Measurements from ENCODE around the gene RPS10.
A peak's percentile ranks its signal among the peaks of the same experiment; 100 is the strongest.
"Not testable (repeated sequence)": the region's sequence is repeated elsewhere in the genome, so short reads cannot be mapped to it uniquely, and the experiment has no call there.

Gene RPS10

GRCh38 chr6:34378470-34378869, 47.4 kb downstream of the RPS10 start:
- Histone ChIP-seq H4K20me1 (peaks cover 63 to 100% (median 98%) of the 10 kb centered on the region in 11 experiments), H3K4me2 (peak overlapping the region in 3 of 11 experiments; percentile 29 to 69 (median 57); a peak in 6 of 22 replicates), H3K9me3 (replicated peaks in 1 of 11) (peaks cover 0 to 3% (median 0%) of the 10 kb centered on the region in 11 experiments; a peak in 2 of 22 replicates), H3K27me3 (no peaks in the 10 kb centered on the region), H3K9ac (no peak overlapping the region), H3K4me1 (peaks cover 23 to 94% (median 59%) of the 10 kb centered on the region in 10 experiments), H3K36me3 (peaks cover 16 to 72% (median 54%) of the 10 kb centered on the region in 11 experiments; a peak in 21 of 22 replicates), H3K4me3 (no peak overlapping the region), H3K27ac (no peak overlapping the region)
- no peak for TF ChIP-seq Cebpa-rat (IDR thresholded peaks at IDR 0.05)

GRCh38 chr6:34377984-34378383, 47.9 kb downstream of the RPS10 start:
- Histone ChIP-seq H3K9ac (no peak overlapping the region), H3K4me1 (peaks cover 18 to 94% (median 59%) of the 10 kb centered on the region in 10 experiments), H3K27me3 (no peaks in the 10 kb centered on the region), H3K4me2 (peak overlapping the region in 3 of 11 experiments; percentile 29 to 69 (median 57); a peak in 5 of 22 replicates), H4K20me1 (peaks cover 58 to 100% (median 98%) of the 10 kb centered on the region in 11 experiments), H3K9me3 (replicated peaks in 1 of 11) (peaks cover 0 to 3% (median 0%) of the 10 kb centered on the region in 11 experiments; a peak in 2 of 22 replicates), H3K36me3 (peaks cover 16 to 75% (median 58%) of the 10 kb centered on the region in 11 experiments; a peak in 21 of 22 replicates), H3K27ac (no peak overlapping the region), H3K4me3 (no peak overlapping the region)
- TF ChIP-seq Cebpa-rat (IDR thresholded peaks at IDR 0.05) = no peak

DNA sequence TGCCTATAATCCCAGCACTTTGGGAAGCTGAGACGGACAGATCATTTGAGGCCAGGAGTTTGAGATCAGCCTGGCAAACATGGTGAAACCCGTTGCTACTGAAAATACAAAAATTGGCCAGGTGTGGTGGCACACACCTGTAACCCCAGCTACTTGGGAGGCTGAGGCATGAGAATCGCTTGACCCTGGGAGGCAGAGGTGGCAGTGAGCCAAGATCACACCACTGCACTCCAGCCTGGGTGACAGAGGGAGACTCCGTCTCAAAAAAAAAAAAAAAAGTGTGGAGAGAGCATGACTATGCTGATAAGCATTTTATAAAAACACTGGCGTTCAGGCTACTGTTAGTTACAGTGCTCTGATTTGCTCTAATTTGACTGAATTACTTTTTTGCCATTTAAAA, 48.3 kb downstream of the RPS10 start:
- H3K9ac ChIP-seq; H3K4me3 ChIP-seq; H3K9me3 ChIP-seq (replicated peaks in 1 of 11); H3K27ac ChIP-seq; H3K27me3 ChIP-seq: not testable (repeated sequence)
- H3K4me1 ChIP-seq = peaks cover 14 to 94% (median 59%) of the 10 kb centered on the region in 10 experiments
- H3K4me2 ChIP-seq = peak overlapping the region in 3 of 11 experiments; percentile 29 to 69 (median 57); a peak in 4 of 22 replicates
- H3K36me3 ChIP-seq = peaks cover 16 to 75% (median 59%) of the 10 kb centered on the region in 11 experiments; a peak in 21 of 22 replicates
- H4K20me1 ChIP-seq = peaks cover 54 to 100% (median 98%) of the 10 kb centered on the region in 11 experiments

DNA sequence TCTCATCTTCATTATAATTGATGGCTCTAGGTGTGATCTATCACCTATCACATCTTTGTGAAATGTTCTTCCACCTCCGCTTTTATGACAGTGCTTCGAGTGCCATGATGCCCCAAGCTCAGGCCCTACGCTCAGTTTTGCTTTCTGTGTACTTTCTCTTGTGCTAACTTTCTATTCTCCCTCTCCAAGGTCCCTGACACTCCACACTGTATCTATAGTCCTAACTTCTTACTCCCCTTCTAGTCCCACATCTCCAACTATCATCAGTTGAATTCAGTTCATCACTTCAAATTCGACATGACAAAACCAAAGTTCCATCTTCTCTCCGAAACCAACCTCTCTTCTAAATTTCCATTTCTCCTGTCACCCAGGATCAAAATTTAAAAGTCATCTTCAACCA, 50.0 kb downstream of the RPS10 start:
- Histone ChIP-seq H3K36me3 (peaks cover 16 to 75% (median 53%) of the 10 kb centered on the region in 11 experiments; a peak in 21 of 22 replicates), H3K9me3 (replicated peaks in 1 of 11) (peaks cover 0 to 9% (median 0%) of the 10 kb centered on the region in 11 experiments; a peak in 3 of 22 replicates), H3K4me2 (peak overlapping the region in 4 of 11 experiments; percentile 67 to 88 (median 86); a peak in 8 of 22 replicates), H3K27me3 (no peaks in the 10 kb centered on the region), H3K4me3 (no peak overlapping the region), H3K27ac (peak overlapping the region in 9 of 11 experiments; percentile 68 to 87 (median 81); a peak in 14 of 22 replicates), H3K9ac (no peak overlapping the region), H4K20me1 (peaks cover 44 to 100% (median 92%) of the 10 kb centered on the region in 11 experiments), H3K4me1 (peaks cover 13 to 90% (median 52%) of the 10 kb centered on the region in 10 experiments)
- TF ChIP-seq Cebpa-rat (IDR thresholded peaks at IDR 0.05) = no peak

DNA sequence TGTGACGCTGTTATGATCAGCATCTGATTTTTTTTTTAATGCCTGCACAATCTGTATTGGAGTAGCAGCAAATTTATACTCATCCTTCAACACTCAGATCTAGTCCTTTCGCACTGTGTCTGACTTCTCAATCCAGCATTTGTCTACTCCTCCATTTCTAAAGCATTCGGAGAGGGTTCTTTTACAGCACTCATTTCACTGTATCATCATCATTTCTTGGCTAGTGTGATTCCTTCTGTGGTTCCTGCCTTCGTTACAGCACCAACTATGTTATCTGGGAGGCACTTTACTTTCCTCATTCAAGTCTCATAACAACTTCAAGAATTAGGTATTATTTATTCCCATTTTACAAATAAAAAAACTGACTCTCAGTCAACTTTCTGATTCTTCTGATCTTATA, 51.4 kb downstream of the RPS10 start:
- H3K9ac ChIP-seq = peak overlapping the region; percentile 30 to 77 (median 59); a peak in 18 of 22 replicates
- H4K20me1 ChIP-seq = peaks cover 44 to 100% (median 91%) of the 10 kb centered on the region in 11 experiments; a peak in 20 of 22 replicates
- no peak for TF ChIP-seq Cebpa-rat (IDR thresholded peaks at IDR 0.05)
- H3K27me3 ChIP-seq = no peaks in the 10 kb centered on the region
- no peak overlapping the region; a peak in 1 of 20 replicates for H3K4me3 ChIP-seq
- H3K36me3 ChIP-seq = peaks cover 8 to 75% (median 53%) of the 10 kb centered on the region in 11 experiments; a peak in 21 of 22 replicates
- peak overlapping the region; percentile 68 to 87 (median 79) for H3K27ac ChIP-seq
- H3K9me3 ChIP-seq (replicated peaks in 1 of 11) = peaks cover 0 to 9% (median 0%) of the 10 kb centered on the region in 11 experiments; a peak in 3 of 22 replicates
- H3K4me2 ChIP-seq = peak overlapping the region in 10 of 11 experiments; percentile 3 to 90 (median 69); a peak in 18 of 22 replicates
- peaks cover 21 to 93% (median 60%) of the 10 kb centered on the region in 10 experiments for H3K4me1 ChIP-seq

GRCh38 chr6:34374069-34374468, 51.8 kb downstream of the RPS10 start:
- H3K4me1 ChIP-seq = peaks cover 21 to 95% (median 63%) of the 10 kb centered on the region in 10 experiments
- H3K9me3 ChIP-seq (replicated peaks in 1 of 11) = peaks cover 0 to 9% (median 0%) of the 10 kb centered on the region in 11 experiments; a peak in 3 of 22 replicates
- H3K4me2 ChIP-seq = peak overlapping the region in 10 of 11 experiments; percentile 3 to 90 (median 69); a peak in 18 of 22 replicates
- peak overlapping the region; percentile 30 to 77 (median 60); a peak in 18 of 22 replicates for H3K9ac ChIP-seq
- H4K20me1 ChIP-seq = peaks cover 40 to 100% (median 91%) of the 10 kb centered on the region in 11 experiments; a peak in 20 of 22 replicates
- H3K27ac ChIP-seq = peak overlapping the region; percentile 68 to 87 (median 79); a peak in 21 of 22 replicates
- H3K4me3 ChIP-seq = peak overlapping the region in 1 of 10 experiments; percentile 30; a peak in 3 of 20 replicates
- no peaks in the 10 kb centered on the region for H3K27me3 ChIP-seq
- TF ChIP-seq Cebpa-rat (IDR thresholded peaks at IDR 0.05) = peak in 1 of 11 experiments; percentile 27; a peak in 1 of 22 replicates
- H3K36me3 ChIP-seq = peaks cover 4 to 75% (median 49%) of the 10 kb centered on the region in 11 experiments; a peak in 19 of 22 replicates

DNA sequence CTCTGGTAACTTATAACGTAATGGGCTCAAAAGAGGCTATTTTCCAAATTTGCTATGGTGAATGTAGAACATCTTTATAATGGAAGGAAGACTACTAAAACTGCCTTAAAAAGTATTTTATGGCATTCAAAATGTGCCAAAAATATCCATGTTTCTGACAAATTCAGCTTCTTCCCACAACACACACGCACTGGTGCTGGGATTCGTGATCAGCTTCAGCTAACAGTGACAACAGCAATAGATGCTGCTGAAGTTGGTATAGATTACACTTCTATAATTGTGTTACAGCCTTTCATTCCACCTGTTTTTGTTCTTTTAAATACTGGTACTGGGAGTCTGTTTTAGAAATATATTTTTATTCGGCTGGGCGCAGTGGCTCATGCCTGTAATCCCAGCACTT, 52.4 kb downstream of the RPS10 start:
- H3K9me3 ChIP-seq (replicated peaks in 1 of 11) = peaks cover 0 to 9% (median 0%) of the 10 kb centered on the region in 11 experiments; a peak in 3 of 22 replicates
- H4K20me1 ChIP-seq = peaks cover 39 to 100% (median 91%) of the 10 kb centered on the region in 11 experiments; a peak in 20 of 22 replicates
- H3K4me1 ChIP-seq = peaks cover 21 to 95% (median 66%) of the 10 kb centered on the region in 10 experiments
- H3K4me3 ChIP-seq = peak overlapping the region in 1 of 10 experiments; percentile 30; a peak in 2 of 20 replicates
- no peaks in the 10 kb centered on the region for H3K27me3 ChIP-seq
- peaks cover 2 to 75% (median 48%) of the 10 kb centered on the region in 11 experiments; a peak in 19 of 22 replicates for H3K36me3 ChIP-seq
- H3K27ac ChIP-seq = peak overlapping the region; percentile 40 to 87 (median 79); a peak in 20 of 22 replicates
- peak overlapping the region in 10 of 11 experiments; percentile 3 to 90 (median 69); a peak in 16 of 22 replicates for H3K4me2 ChIP-seq
- no peak for TF ChIP-seq Cebpa-rat (IDR thresholded peaks at IDR 0.05)
- peak overlapping the region in 8 of 11 experiments; percentile 35 to 77 (median 63); a peak in 14 of 22 replicates for H3K9ac ChIP-seq

- Histone ChIP-seq H3K4me2 (peak overlapping the region in 1 of 11 experiments; percentile 89; a peak in 1 of 22 replicates), H4K20me1 (peaks cover 42 to 100% (median 91%) of the 10 kb centered on the region in 11 experiments; a peak in 20 of 22 replicates), H3K36me3 (peaks cover 5 to 74% (median 43%) of the 10 kb centered on the region in 11 experiments; a peak in 17 of 22 replicates), H3K4me1 (peaks cover 24 to 95% (median 69%) of the 10 kb centered on the region in 10 experiments)
- not testable (repeated sequence) for H3K27me3 ChIP-seq; H3K4me3 ChIP-seq; H3K9me3 ChIP-seq (replicated peaks in 1 of 11); H3K9ac ChIP-seq; H3K27ac ChIP-seq
Measured at GRCh38 chr6:34371865-34372264, 54.0 kb downstream of the RPS10 start.

All from BLaER1 treated with 17β-estradiol and CSF1 and Interleukin-3, amounts not matched to agents 10 nM and 100 nM (cell line).